ENCODE measurements around the gene C6orf118.
A peak's percentile ranks its signal among the peaks of the same experiment; 100 is the strongest.

The C6orf118 gene

GRCh38 chr6:165308926-165309731 lies at the start of gene C6orf118:
Gene C6orf118, minus strand, starts transcription at chr6:165309605. Its CDS starts 19 bp downstream, at chr6:165309586.
- peak within 1 kb of the TSS; percentile 87 for H3K4me3 Mint-ChIP-seq
- H3K27ac Mint-ChIP-seq: peak within 1 kb of the TSS; percentile 98
- peak; percentile 83 for DNase-seq
- peaks cover 24% of the 10 kb centered on the region for H3K27me3 Mint-ChIP-seq (ENCODE audit: low read depth, poor library complexity)
- TF ChIP-seq CTCF (IDR thresholded peaks at IDR 0.05): no peak
- H3K4me1 Mint-ChIP-seq: peaks cover 20% of the 10 kb centered on the region
- H3K36me3 Mint-ChIP-seq (ENCODE audit: low read depth): no peaks in the 10 kb centered on the region
- H3K9me3 Mint-ChIP-seq: no peaks in the 10 kb centered on the region

- H3K4me1 Mint-ChIP-seq: no peaks in the 10 kb centered on the region
- DNase-seq: no peak
- H3K36me3 Mint-ChIP-seq (ENCODE audit: low read depth): peaks cover 46% of the 10 kb centered on the region
- H3K9me3 Mint-ChIP-seq: peaks cover 21% of the 10 kb centered on the region
- H3K27ac Mint-ChIP-seq: no peak overlapping the region
- no peaks in the 10 kb centered on the region for H3K27me3 Mint-ChIP-seq (ENCODE audit: low read depth, poor library complexity)
- no peak overlapping the region for H3K4me3 Mint-ChIP-seq
- no peak for TF ChIP-seq CTCF (IDR thresholded peaks at IDR 0.05)
Measured at GRCh38 chr6:165345700-165346099, 36.3 kb upstream of the C6orf118 start.

GRCh38 chr6:165340532-165340931 lies 31.1 kb upstream of the C6orf118 start:
- DNase-seq: no peak
- H3K27me3 Mint-ChIP-seq (ENCODE audit: low read depth, poor library complexity): peaks cover 2% of the 10 kb centered on the region
- H3K4me1 Mint-ChIP-seq: no peaks in the 10 kb centered on the region
- peak overlapping the region; percentile 26 for H3K27ac Mint-ChIP-seq
- no peaks in the 10 kb centered on the region for H3K9me3 Mint-ChIP-seq
- peaks cover 23% of the 10 kb centered on the region for H3K36me3 Mint-ChIP-seq (ENCODE audit: low read depth)
- no peak overlapping the region for H3K4me3 Mint-ChIP-seq
- no peak for TF ChIP-seq CTCF (IDR thresholded peaks at IDR 0.05)

- peaks cover 33% of the 10 kb centered on the region for H3K9me3 Mint-ChIP-seq
- H3K27me3 Mint-ChIP-seq (ENCODE audit: low read depth, poor library complexity): peaks cover 7% of the 10 kb centered on the region
- no peak for DNase-seq
- peaks cover 10% of the 10 kb centered on the region for H3K36me3 Mint-ChIP-seq (ENCODE audit: low read depth)
- H3K4me1 Mint-ChIP-seq: no peaks in the 10 kb centered on the region
- TF ChIP-seq CTCF (IDR thresholded peaks at IDR 0.05): no peak
- no peak overlapping the region for H3K4me3 Mint-ChIP-seq
- H3K27ac Mint-ChIP-seq: no peak overlapping the region
Measured at GRCh38 chr6:165325609-165326008, 16.2 kb upstream of the C6orf118 start.

- no peak for TF ChIP-seq CTCF (IDR thresholded peaks at IDR 0.05)
- Mint-ChIP-seq H3K36me3 (ENCODE audit: low read depth) (peaks cover 10% of the 10 kb centered on the region), H3K27me3 (ENCODE audit: low read depth, poor library complexity) (peaks cover 7% of the 10 kb centered on the region), H3K4me1 (no peaks in the 10 kb centered on the region), H3K9me3 (peaks cover 47% of the 10 kb centered on the region), H3K27ac (no peak overlapping the region), H3K4me3 (no peak overlapping the region)
- no peak for DNase-seq
Measured at GRCh38 chr6:165321555-165322145, 12.2 kb upstream of the C6orf118 start.
